DMS114 treated with DMSO at 0.1 percent for 48 hours (cell line): ENCODE data around the gene COQ3.
"Not testable (repeated sequence)": the region's sequence is repeated elsewhere in the genome, so short reads cannot be mapped to it uniquely, and the experiment has no call there.

Source experiments
- DNase-seq: peaks from one replicate; lab custom pipeline; 2025; ENCODE audit not compliant: unreplicated experiment; lab: John Stamatoyannopoulos, UW

The COQ3 gene

GRCh38 chr6:99384507-99384906, 9.5 kb downstream of the COQ3 start:
- DNase-seq, result no peak

DNA sequence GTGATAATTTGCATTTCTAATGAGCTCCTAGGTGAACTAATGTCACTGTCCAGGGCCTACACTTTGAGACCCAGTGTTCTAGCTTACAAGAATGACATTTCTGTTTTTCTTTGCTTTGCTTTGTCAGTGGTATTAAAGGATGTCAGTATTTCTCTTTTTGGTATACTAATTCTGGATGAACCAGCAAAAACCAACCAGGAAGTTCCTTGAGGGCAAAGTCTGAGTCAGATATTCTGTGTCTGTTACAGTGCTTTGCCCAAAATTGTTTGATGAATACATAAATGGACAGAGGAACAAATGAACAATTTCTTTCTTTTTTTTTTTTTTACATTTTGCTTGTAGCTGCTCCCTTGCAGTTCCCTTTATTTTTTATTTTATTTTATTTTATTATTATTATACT, 15.4 kb downstream of the COQ3 start:
- DNase-seq, result no peak

DNA sequence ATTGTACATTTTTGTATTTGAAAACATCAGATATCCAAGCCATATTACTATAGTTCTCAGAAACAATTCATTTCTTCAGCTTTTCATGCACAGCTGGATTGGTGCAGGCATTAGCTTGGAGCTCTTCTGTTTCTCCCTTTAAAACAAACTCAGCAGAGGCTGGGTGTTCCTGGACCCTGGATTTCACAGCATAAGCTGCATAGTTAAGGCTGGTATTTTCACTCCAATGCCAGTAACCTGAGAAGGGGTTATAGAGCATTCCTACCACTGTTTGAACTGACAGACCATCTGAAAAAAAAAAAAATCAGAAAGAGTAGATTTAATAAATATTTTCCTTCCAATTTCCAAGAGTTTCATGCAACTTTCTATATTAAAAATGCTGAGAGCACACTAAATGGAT, 24.5 kb downstream of the COQ3 start:
- no peak for DNase-seq

GRCh38 chr6:99366852-99367251, 27.1 kb downstream of the COQ3 start:
- no peak for DNase-seq

DNA sequence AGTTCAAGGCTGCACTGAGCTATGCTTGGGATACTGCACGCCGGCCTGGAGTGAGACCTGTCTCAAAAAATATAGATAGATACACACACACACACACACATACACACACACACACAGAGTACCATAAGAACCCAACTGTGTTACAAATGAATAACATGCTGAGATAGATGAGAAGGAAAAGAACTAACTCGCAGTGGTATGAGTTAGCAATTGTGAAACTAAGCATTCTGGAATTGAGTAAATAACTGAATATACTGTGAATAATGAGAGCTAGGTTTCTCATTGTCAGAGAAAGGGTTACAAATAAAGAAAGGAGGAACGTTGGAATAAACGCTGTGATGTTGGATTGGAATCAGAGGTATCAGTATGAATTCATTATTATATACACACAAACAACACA, 30.0 kb downstream of the COQ3 start:
- DNase-seq, result no peak

GRCh38 chr6:99362678-99363268, 31.2 kb downstream of the COQ3 start:
- no peak for DNase-seq

GRCh38 chr6:99359800-99360199, 34.2 kb downstream of the COQ3 start:
- DNase-seq, result no peak

DNA sequence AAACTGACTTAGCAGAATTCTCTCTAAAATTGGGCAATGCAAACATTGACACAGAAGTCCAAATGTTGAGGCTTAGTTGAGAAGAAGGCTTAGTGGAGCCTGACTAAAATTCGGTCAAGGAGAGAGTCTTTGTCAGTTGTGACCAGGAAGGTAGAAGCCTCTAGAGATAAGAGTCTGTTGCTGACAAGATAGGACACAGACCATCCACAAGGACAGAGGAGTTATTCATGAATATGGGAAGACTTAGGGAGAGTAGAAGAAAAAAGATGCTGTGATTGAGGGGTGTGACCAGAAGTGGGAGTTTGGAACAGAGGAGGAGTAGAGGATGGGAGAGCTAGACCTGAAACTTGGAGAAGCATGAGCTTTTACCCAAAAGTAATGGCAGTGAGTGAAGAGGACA, 37.4 kb downstream of the COQ3 start:
- DNase-seq, result no peak

- DNase-seq, result no peak
Measured at GRCh38 chr6:99354983-99355382, 39.0 kb downstream of the COQ3 start.

DNA sequence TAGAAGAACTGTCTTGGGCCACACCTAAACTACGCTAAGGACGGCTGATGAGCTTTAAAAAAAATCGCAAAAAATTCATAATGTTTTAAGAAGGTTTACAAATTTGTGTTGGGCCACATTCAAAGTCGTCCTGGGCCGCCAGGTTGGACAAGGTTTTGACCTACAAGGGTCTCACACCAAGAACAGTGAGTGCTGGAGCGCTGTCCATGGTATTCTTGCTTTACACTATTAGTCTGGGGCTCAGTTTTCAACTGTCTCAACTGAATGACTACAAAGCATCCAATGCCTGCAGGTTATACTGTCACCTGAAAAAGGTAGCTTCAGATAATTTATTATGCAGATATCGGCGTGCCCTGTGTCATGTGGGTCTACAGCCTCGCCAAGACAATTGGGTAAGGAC, 40.9 kb downstream of the COQ3 start:
- DNase-seq, result no peak

- no peak for DNase-seq
Measured at GRCh38 chr6:99350573-99350972, 43.4 kb downstream of the COQ3 start.

DNA sequence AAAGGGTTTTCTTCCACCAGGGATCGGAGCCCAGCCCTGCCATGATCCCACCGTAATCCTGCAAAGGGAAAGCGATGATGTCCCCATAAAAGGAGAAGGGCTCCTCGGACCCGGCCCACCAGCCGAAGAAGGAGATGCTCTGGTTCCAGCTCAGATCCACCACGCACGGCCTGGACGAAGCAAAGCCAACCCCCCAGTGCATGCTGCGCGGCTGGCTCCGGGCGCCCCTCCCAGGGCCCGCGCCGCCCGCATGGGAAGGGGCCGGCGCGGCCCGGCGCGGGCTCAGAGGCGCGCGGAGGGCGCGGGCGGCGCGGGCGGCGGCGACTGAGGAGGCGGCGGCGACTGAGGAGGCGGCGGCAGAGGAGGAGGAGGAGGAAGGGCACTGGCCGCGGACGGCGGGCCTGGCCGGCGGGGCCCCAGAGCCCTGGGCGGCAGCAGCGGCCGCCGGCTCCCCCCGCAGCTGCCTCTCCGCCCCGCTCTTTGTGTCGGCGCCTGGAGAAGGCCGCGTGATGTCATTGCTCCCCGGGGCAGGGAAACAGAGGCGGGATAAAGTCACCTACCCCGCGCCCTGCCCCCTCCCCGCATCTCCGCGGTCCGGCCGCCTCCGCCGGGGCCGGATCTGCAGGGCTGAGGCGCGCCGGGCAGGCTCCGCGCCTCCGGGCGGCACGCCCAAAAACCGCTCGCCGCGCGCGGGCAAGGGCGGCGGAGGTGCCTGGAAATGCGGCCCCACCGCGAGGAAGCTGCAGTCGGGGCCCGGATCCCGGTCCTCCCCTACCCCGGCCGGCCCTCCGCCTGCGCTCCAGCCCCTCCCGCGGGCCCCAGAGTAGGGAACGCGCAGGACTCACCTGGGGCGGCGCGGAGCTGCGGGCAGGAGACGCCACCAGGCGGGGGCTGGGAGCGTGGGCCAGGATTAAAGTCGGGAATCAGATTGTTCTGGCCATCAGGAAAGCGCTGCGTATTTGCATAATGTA, 44.5 kb downstream of the COQ3 start, which contains the start of gene FAXC:
TSS of gene FAXC (minus strand) at position 504 of the 971 bp plus-strand sequence. CDS start at position 202, 302 bp downstream.
- DNase-seq, result no peak

DNA sequence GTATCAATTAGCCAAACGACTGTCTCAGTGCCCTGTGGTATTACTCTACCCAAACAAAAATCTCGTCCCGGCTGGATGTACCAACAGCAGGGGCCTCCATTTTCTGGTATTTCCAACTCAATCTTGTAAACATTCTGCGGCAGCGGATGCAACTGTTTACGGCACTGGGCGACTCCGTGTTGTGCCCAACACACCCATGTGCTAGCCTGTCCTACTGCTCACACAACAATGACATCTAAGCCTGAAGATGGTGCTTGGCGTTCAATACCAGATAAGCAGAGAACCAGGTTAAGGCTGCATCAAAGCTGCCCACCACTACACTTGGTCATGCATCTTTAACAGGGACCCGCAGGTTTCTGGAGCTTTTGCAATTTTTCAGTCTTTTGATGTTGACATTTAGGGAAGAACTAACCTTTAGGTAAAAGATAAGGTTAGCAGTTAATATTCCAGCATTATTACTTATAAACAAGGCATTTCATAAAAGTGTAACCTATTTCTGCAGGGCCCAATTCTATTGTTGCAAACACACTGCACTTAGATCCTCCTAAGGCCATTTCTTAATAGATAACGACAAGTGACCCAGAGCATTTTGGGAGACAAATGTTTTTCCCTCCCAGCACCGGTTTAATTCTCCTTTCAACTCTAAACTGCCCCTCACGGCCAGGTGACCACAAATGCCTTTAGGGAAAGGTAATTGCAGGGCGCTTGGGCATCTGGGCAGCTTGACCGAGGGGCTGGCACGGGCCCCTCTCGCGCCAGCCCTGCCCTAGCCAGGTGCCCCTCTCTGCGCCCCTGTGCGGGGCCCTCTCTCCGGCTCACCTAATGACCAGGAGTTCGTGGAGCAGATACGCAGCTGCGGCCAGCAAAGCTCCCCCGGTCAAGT, 45.5 kb downstream of the COQ3 start:
- DNase-seq, result no peak

DNA sequence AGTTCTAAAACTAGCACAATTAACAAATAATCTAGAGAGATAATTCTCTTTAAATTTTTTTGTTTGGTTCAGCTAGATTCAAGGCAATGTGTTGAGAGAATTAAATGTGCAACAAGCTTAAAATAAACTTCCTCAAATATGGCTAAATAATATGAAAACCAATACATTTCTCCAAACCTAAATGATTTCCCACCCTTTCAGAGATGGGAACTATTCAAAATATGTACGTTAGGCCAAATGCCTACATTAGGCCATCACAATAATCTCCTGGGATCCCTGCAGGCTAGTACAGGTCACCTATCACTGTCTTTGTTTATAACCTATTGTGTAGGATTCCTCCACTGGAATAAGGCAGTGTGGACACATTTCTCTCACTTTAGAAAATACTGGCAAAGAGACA, 46.2 kb downstream of the COQ3 start:
- DNase-seq, result no peak

DNA sequence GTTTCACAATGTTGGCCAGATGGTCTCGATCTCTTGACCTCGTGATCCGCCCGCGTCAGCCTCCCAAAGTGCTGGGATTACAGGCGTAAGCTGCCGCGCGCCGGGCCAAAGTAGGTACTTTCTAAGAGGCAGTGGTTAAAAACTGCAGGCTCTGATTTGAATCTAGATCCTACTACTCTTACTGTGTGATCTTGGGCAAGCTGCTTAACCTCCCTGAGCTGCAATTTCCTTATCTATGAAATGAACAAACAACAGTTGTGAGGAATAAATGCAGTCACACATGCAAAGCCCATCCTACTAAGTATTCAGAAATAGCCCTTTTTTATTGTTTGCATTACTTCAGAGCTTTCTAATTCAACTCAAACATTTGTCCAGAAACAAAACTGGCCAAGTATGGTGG, 47.4 kb downstream of the COQ3 start:
- DNase-seq, result no peak

GRCh38 chr6:99345164-99345563, 48.8 kb downstream of the COQ3 start:
- no peak for DNase-seq

GRCh38 chr6:99344289-99344688, 49.7 kb downstream of the COQ3 start:
- DNase-seq, result no peak

GRCh38 chr6:99341862-99342455, 52.0 kb downstream of the COQ3 start:
- no peak for DNase-seq

DNA sequence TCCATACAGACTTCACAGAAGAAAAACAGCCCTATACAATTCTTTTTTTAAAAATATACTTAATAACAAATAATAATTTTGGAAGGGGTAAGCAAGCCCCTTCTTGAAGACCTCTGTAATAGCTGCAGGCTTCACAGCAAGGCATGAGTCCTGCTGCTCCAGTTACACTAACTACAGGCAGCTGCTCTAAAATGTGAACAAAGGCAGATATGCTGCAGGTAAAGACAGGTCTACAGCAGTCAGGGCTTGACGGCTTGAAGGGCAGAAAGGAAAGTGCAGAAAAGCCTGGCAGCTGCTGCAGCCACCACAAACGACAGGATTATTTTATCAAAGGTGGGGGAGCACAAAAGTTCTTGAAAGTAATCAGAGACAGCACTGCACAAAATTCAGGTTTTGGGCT, 55.8 kb downstream of the COQ3 start:
- no peak for DNase-seq

- DNase-seq, result not testable (repeated sequence)
Measured at GRCh38 chr6:99335298-99335697, 58.7 kb downstream of the COQ3 start.

DNA sequence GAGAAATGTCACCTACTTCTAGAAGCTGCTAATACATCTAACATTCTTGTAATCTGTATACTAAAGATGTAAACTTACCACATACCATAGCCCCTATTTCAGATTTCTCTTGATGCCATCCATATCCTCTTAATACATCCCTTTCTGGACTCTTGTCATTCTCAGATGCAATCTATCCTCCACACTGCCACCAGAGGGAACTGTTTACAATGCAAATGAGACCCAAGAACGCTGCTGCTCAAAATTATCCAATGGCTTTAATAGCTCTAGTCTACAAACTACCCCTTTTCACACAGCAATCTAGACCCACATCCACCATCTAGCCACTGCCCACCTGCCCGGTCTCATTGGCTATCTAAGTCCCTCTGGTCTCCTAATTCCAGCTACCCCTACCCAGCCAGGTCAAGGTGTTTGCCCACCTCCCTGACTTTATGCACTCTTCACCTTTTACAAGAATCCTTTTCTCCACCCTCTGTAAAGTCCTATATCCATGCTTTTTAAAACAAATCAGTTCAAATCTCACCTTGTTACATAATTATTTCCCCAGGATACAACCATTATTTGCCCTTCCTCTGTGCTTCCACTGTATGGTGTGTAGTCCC, 59.4 kb downstream of the COQ3 start:
- DNase-seq, result peak; percentile 33
